OCI-LY7 (cell line): Measurements from ENCODE around the gene SDK2. TPM values are rescaled to one million over a fixed set of nuclear protein-coding genes. Genes with fewer than 3 reads are reported as not detected.

Experiments
- BruUV-seq: library from RNA; stranded (reverse); fragments of 400-500 nt; replicated peaks from 2 replicates; lab custom pipeline; 2021; lab: Mats Ljungman, UMichigan
- CTCF ChIA-PET: fragments of 300-600 bp; sonication (Branson Sonifier 250); formaldehyde crosslinking; loops from one replicate; lab custom pipeline; 2022; ENCODE audit warnings: antibody characterized with exemption; ENCODE audit not compliant: unreplicated experiment; lab: Charles Lee
- POLR2A ChIA-PET: fragments of 300-600 bp; sonication (Branson Sonifier 250); formaldehyde crosslinking; loops from one replicate; lab custom pipeline; 2022; ENCODE audit warnings: antibody characterized with exemption; lab: Charles Lee
- DNase-seq: peaks from one replicate; pipeline ENCODE4 v3.0.0-alpha.2; 2015; ENCODE audit warnings: low spot score
- H2AFZ ChIP-seq: fragments of 200-600 bp; sonication (generic), shearing (Covaris generic); 2 replicates; pipeline ENCODE4 v1.6.1; 2014; ENCODE audit warnings: mild to moderate bottlenecking, antibody characterized with exemption, low read length, moderate library complexity
- H3K27ac ChIP-seq: fragments of 200-600 bp; sonication (generic); 2 replicates; pipeline ENCODE4 v1.5.1; 2014; ENCODE audit warnings: mixed run types, low read depth, mild to moderate bottlenecking, moderate library complexity, low read length, inconsistent platforms; ENCODE audit not compliant: poor library complexity, severe bottlenecking
- H3K36me3 ChIP-seq: fragments of 200-600 bp; sonication (generic); 2 replicates; pipeline ENCODE4 v1.6.1; 2014; ENCODE audit warnings: mild to moderate bottlenecking, antibody characterized with exemption, low read length, moderate library complexity, mixed read lengths; ENCODE audit not compliant: insufficient read depth
- H3K4me1 ChIP-seq: fragments of 200-600 bp; sonication (generic); 2 replicates; pipeline ENCODE4 v1.5.1; 2014; ENCODE audit warnings: mild to moderate bottlenecking, low read length; ENCODE audit not compliant: insufficient read depth, poor library complexity, severe bottlenecking
- H3K4me2 ChIP-seq: fragments of 200-600 bp; sonication (generic); 2 replicates; pipeline ENCODE4 v1.6.1; 2014; ENCODE audit warnings: mild to moderate bottlenecking, low read length
- H3K4me3 ChIP-seq: fragments of 200-600 bp; sonication (generic); 2 replicates; pipeline ENCODE4 v1.5.1; 2014; ENCODE audit warnings: mild to moderate bottlenecking, low read depth, low read length; ENCODE audit not compliant: poor library complexity, severe bottlenecking
- H3K79me2 ChIP-seq: fragments of 200-600 bp; sonication (generic); 2 replicates; pipeline ENCODE4 v1.6.1; 2016; ENCODE audit warnings: low read depth, mild to moderate bottlenecking, low read length, moderate library complexity, mixed read lengths; ENCODE audit not compliant: insufficient read depth
- H3K9me2 ChIP-seq: fragments of 200-600 bp; sonication (generic); 2 replicates; pipeline ENCODE4 v1.6.1; 2016; ENCODE audit warnings: mild to moderate bottlenecking, low read length, mixed read lengths; ENCODE audit not compliant: insufficient read depth
- H3K9me3 ChIP-seq: fragments of 200-600 bp; sonication (generic); 2 replicates; pipeline ENCODE4 v1.6.1; 2014; ENCODE audit warnings: mild to moderate bottlenecking, mixed run types, low read length, mixed read lengths
- H4K20me1 ChIP-seq: fragments of 200-600 bp; sonication (generic); 2 replicates; pipeline ENCODE4 v1.6.1; 2014; ENCODE audit warnings: mild to moderate bottlenecking, antibody characterized with exemption, low read length, moderate library complexity, mixed read lengths; ENCODE audit not compliant: insufficient read depth
- EZH2phosphoT487 ChIP-seq: fragments of 200-600 bp; sonication (generic); IDR thresholded peaks from 2 replicates; pipeline ENCODE4 v1.6.1; 2018; ENCODE audit warnings: low read depth, borderline replicate concordance, mild to moderate bottlenecking, mixed run types, antibody characterized with exemption, low read length, moderate library complexity, mixed read lengths
- intact Hi-C: fragments of 100-400 bp; cut with micrococcal nuclease; formaldehyde crosslinking; loops from one replicate; pipeline ENCODE4 v1.10.0; 2022; ENCODE audit not compliant: unreplicated experiment
- total RNA-seq, 2 experiments: library from RNA; depleted of rRNA in 1 of 2; stranded (reverse); fragments of >200 nt in 1 of 2; shearing (Covaris generic) in 1 of 2; gene quantifications; 2 replicates each; pipeline ENCODE4 v1.2.3, GENCODE V29; 2014 to 2022
- TF ChIP-seq, protein P1 (sequence below): fragments of 200-600 bp; sonication (generic); conservative IDR thresholded peaks from 2 replicates; pipeline ENCODE4 v1.5.1; 2014; ENCODE audit warnings: mild to moderate bottlenecking, antibody characterized with exemption, low read length, moderate library complexity, mixed read lengths

Gene SDK2
- total RNA-seq, 2 experiments from 2014 or later, result 0.32 to 1.8 TPM

DNA sequence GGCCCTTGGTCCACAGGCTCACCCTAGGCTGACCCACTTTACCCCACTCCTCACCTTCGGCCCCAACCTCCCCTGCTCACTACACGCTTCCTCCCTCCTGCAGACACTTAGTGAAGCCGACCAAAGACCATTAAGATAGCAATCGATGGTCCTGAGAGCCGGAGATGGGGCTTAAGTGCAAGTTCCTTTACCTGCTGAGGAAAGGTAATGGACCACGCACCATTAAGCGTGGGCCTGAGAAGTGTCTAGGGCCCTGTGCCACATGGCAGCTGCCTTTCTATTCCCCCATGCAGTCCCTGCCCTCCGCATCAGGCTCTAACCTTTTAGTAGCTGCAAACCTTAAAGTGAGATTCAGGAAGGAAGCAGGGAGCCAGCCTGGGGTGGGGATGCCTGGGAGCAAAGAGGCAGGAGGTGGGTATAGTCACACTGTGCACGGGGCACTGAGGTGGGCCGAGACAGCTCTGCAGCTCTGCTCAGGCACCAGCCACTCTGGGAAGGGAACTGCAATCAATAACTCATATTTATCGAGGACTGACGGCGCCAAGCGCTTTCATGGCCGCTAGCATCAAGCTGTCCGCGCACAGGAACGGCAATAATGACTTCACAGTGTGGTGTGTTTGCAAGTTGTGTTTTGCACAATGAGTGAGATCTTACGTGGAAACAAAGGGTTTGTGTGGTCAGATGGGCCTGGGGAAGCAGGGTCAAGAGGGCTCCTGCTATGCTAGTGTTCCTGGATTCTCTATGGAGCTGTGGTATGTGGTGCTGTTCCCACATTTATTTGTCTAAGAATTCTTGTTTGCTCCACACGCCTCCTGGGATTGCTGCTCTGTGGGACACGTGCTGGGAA lies 247.6 kb downstream of the SDK2 start:
- intact Hi-C loops, result no loop called here
- ChIA-PET POLR2A (interaction anchor here (0.8 kb wide), 1 partner anchor 157 kb away, joined by 4 read pairs; no protein-coding TSS in a partner anchor), CTCF (no interaction called here)
- H3K4me3 ChIP-seq, result no peak overlapping the region
- no peak overlapping the region for H2AFZ ChIP-seq
- TF ChIP-seq EZH2phosphoT487, result no peak
- TF ChIP-seq, protein P1, sequence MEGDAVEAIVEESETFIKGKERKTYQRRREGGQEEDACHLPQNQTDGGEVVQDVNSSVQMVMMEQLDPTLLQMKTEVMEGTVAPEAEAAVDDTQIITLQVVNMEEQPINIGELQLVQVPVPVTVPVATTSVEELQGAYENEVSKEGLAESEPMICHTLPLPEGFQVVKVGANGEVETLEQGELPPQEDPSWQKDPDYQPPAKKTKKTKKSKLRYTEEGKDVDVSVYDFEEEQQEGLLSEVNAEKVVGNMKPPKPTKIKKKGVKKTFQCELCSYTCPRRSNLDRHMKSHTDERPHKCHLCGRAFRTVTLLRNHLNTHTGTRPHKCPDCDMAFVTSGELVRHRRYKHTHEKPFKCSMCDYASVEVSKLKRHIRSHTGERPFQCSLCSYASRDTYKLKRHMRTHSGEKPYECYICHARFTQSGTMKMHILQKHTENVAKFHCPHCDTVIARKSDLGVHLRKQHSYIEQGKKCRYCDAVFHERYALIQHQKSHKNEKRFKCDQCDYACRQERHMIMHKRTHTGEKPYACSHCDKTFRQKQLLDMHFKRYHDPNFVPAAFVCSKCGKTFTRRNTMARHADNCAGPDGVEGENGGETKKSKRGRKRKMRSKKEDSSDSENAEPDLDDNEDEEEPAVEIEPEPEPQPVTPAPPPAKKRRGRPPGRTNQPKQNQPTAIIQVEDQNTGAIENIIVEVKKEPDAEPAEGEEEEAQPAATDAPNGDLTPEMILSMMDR, result no peak
- BruUV-seq, result no TSS peak
- H3K27ac ChIP-seq, result no peak overlapping the region
- no peak overlapping the region for H3K4me2 ChIP-seq
- no peaks in the 10 kb centered on the region for H3K79me2 ChIP-seq
- no peaks in the 10 kb centered on the region for H4K20me1 ChIP-seq
- no peaks in the 10 kb centered on the region for H3K36me3 ChIP-seq
- no peaks in the 10 kb centered on the region for H3K9me2 ChIP-seq
- H3K9me3 ChIP-seq, result no peaks in the 10 kb centered on the region
- DNase-seq, result no peak
- H3K4me1 ChIP-seq, result no peaks in the 10 kb centered on the region

DNA sequence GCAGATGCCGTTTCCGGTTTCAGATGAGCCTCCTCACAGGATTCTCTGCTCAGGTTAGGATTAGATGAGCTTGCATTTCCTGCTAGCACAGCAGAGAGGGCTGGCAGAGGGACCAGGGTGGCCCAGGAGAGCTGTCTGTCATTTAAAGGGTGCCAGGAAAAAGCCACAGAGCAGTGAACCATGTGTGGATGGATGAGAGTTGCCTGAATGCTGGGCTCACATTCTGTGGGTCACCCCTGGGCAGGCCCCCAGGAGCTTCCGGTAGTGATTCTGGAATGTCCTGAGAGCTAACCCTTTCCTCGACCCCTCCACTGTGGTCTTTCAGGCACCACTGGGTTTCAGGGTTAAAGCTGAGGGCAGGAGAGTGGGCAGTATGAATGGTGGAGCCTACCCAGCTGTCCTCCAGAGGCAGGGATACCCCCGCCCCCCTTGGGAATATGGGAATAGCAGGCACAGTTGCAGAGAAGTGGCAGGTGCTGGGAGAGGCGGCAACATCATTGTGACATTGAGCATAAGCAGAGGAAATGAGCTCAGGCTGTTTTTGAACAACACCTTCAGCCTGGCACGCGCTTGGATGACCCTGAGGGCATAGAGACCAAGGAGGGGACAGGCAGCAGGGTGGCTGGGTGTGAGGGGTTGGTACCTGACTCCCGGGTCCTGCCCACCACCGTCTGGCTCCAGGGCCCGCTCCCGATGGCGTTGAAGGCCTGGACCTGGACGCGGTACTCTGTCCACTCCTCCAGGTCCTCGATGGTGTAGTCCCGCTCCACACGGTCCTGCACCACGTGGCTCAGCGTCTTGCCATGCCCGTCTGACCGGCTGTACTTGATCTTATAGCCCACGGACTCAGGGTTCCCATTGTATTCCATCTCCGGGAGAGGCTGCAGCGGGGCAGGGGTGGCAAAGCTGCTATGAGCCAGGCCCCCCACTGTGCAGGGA lies 249.5 kb downstream of the SDK2 start:
- H3K4me2 ChIP-seq, result no peak overlapping the region
- H3K4me1 ChIP-seq, result no peaks in the 10 kb centered on the region
- DNase-seq, result no peak
- intact Hi-C loops, result no loop called here
- CTCF ChIA-PET, result no interaction called here
- no peaks in the 10 kb centered on the region for H4K20me1 ChIP-seq
- no peaks in the 10 kb centered on the region for H3K9me2 ChIP-seq
- H3K9me3 ChIP-seq, result no peaks in the 10 kb centered on the region
- no peak for TF ChIP-seq EZH2phosphoT487
- TF ChIP-seq, protein P1, result no peak
- POLR2A ChIA-PET, result interaction anchor here (0.6 to 0.7 kb wide), 3 partner anchors 18 to 1017 kb away, joined by 3 to 4 read pairs (median 3); no protein-coding TSS in a partner anchor
- no peaks in the 10 kb centered on the region for H3K79me2 ChIP-seq
- no peak overlapping the region for H2AFZ ChIP-seq
- BruUV-seq, result no TSS peak
- no peak overlapping the region for H3K27ac ChIP-seq
- H3K36me3 ChIP-seq, result no peaks in the 10 kb centered on the region
- H3K4me3 ChIP-seq, result no peak overlapping the region
